MCF 10A (cell line): ENCODE data around the gene FAF1. TPM values are rescaled to one million over a fixed set of nuclear protein-coding genes. Genes with fewer than 3 reads are reported as not detected.

ENCODE experiments used
- BruUV-seq: library from RNA; stranded (reverse); fragments of 400-500 nt; replicated peaks from 2 replicates; lab custom pipeline; 2021; lab: Mats Ljungman, UMichigan
- CTCF ChIA-PET: fragments of 300-600 bp; sonication (Branson Sonifier 250); formaldehyde crosslinking; extraction: SDS; loops from one replicate; lab custom pipeline; 2021; ENCODE audit warnings: antibody characterized with exemption, inconsistent platforms; lab: Yijun Ruan, JAX
- POLR2A ChIA-PET: fragments of 300-600, 350-650 bp; sonication (Branson Sonifier 250); formaldehyde crosslinking; extraction: SDS; loops from one replicate; lab custom pipeline; 2020; ENCODE audit warnings: antibody characterized with exemption, inconsistent platforms; lab: Yijun Ruan, JAX
- DNase-seq: peaks from one replicate; pipeline ENCODE4 v3.0.0-alpha.2; 2018; ENCODE audit not compliant: unreplicated experiment
- H3K27ac Mint-ChIP-seq: one replicate; pipeline ENCODE4 v1.8.0; 2022; ENCODE audit warnings: mild to moderate bottlenecking, low read depth, mixed read lengths; ENCODE audit not compliant: unreplicated experiment
- H3K27me3 Mint-ChIP-seq: one replicate; pipeline ENCODE4 v1.8.0; 2022; ENCODE audit warnings: mixed read lengths; ENCODE audit not compliant: insufficient read depth, unreplicated experiment
- H3K36me3 Mint-ChIP-seq: one replicate; pipeline ENCODE4 v1.8.0; 2022; ENCODE audit warnings: mild to moderate bottlenecking, moderate library complexity, mixed read lengths; ENCODE audit not compliant: insufficient read depth, unreplicated experiment
- H3K4me1 Mint-ChIP-seq: one replicate; pipeline ENCODE4 v1.8.0; 2022; ENCODE audit warnings: mixed read lengths; ENCODE audit not compliant: insufficient read depth, unreplicated experiment
- H3K4me3 Mint-ChIP-seq: one replicate; pipeline ENCODE4 v1.8.0; 2022; ENCODE audit warnings: mild to moderate bottlenecking, moderate library complexity, mixed read lengths; ENCODE audit not compliant: unreplicated experiment
- H3K9me3 Mint-ChIP-seq: one replicate; pipeline ENCODE4 v1.8.0; 2022; ENCODE audit warnings: mixed read lengths; ENCODE audit not compliant: unreplicated experiment
- CTCF ChIP-seq: fragments of 200-600 bp; IDR thresholded peaks from one replicate; pipeline ENCODE4 v1.8.0; 2022; ENCODE audit warnings: antibody characterized with exemption, mild to moderate bottlenecking; ENCODE audit not compliant: unreplicated experiment
- intact Hi-C: fragments of 100-400 bp; cut with micrococcal nuclease; formaldehyde crosslinking; loops from 2 replicates; pipeline ENCODE4 v1.14.1; 2022
- total RNA-seq: library from RNA; stranded (reverse); gene quantifications from 2 replicates; pipeline ENCODE4 v1.2.3, GENCODE V29; 2022

The FAF1 gene
- total RNA-seq, 1 experiment from 2014 or later, result 93.2 TPM

GRCh38 chr1:50566405-50566804, 393.7 kb downstream of the FAF1 start:
- no peak overlapping the region for H3K4me3 Mint-ChIP-seq
- POLR2A ChIA-PET, result interaction anchor here (0.6 kb wide), 1 partner anchor 9 kb away, joined by 3 read pairs; no protein-coding TSS in a partner anchor
- intact Hi-C loops, result no loop called here
- no peaks in the 10 kb centered on the region for H3K9me3 Mint-ChIP-seq
- no peaks in the 10 kb centered on the region for H3K4me1 Mint-ChIP-seq
- H3K36me3 Mint-ChIP-seq, result peaks cover under 1% of the 10 kb centered on the region
- no peak for DNase-seq
- BruUV-seq, result no TSS peak
- CTCF ChIA-PET, result interaction anchor here (0.6 kb wide), 1 partner anchor 10 kb away, joined by 4 read pairs; no protein-coding TSS in a partner anchor
- no peak overlapping the region for H3K27ac Mint-ChIP-seq
- no peak for TF ChIP-seq CTCF
- H3K27me3 Mint-ChIP-seq, result no peaks in the 10 kb centered on the region

- Mint-ChIP-seq H3K36me3 (peaks cover 8% of the 10 kb centered on the region), H3K27ac (no peak overlapping the region), H3K4me1 (no peaks in the 10 kb centered on the region), H3K4me3 (no peak overlapping the region), H3K9me3 (no peaks in the 10 kb centered on the region), H3K27me3 (no peaks in the 10 kb centered on the region)
- no TSS peak for BruUV-seq
- no peak for TF ChIP-seq CTCF
- intact Hi-C loops, result no loop called here
- ChIA-PET POLR2A (no interaction called here), CTCF (interaction anchor here (1.0 kb wide), 1 partner anchor 192 kb away, joined by 3 read pairs; no protein-coding TSS in a partner anchor)
- no peak for DNase-seq
Measured at GRCh38 chr1:50564417-50564816, 395.6 kb downstream of the FAF1 start.

GRCh38 chr1:50562106-50562505, 398.0 kb downstream of the FAF1 start:
- Mint-ChIP-seq H3K27me3 (no peaks in the 10 kb centered on the region), H3K27ac (no peak overlapping the region), H3K36me3 (peaks cover 14% of the 10 kb centered on the region), H3K4me3 (no peak overlapping the region), H3K4me1 (no peaks in the 10 kb centered on the region), H3K9me3 (no peaks in the 10 kb centered on the region)
- intact Hi-C loops, result no loop called here
- CTCF ChIA-PET, result interaction anchor here (0.6 to 0.8 kb wide), 2 partner anchors 15 to 25 kb away, joined by 3 read pairs; no protein-coding TSS in a partner anchor
- no peak for TF ChIP-seq CTCF
- DNase-seq, result no peak
- POLR2A ChIA-PET, result no interaction called here
- no TSS peak for BruUV-seq

- intact Hi-C loops, result no loop called here
- BruUV-seq, result no TSS peak
Measured at GRCh38 chr1:50559421-50559820, 400.6 kb downstream of the FAF1 start.

More at GRCh38 chr1:50559421-50559820, 400.6 kb downstream of the FAF1 start:
- no peaks in the 10 kb centered on the region for H3K4me1 Mint-ChIP-seq
- H3K27ac Mint-ChIP-seq, result no peak overlapping the region
- peaks cover 18% of the 10 kb centered on the region for H3K36me3 Mint-ChIP-seq
- DNase-seq, result no peak
- POLR2A ChIA-PET, result no interaction called here
- no peak for TF ChIP-seq CTCF
- no peak overlapping the region for H3K4me3 Mint-ChIP-seq
- CTCF ChIA-PET, result interaction anchor here (0.7 kb wide), 1 partner anchor 1743 kb away, joined by 4 read pairs; no protein-coding TSS in a partner anchor
- no peaks in the 10 kb centered on the region for H3K27me3 Mint-ChIP-seq
- H3K9me3 Mint-ChIP-seq, result no peaks in the 10 kb centered on the region
